Measurements from ENCODE around the gene ANKS1B.

Gene ANKS1B

DNA sequence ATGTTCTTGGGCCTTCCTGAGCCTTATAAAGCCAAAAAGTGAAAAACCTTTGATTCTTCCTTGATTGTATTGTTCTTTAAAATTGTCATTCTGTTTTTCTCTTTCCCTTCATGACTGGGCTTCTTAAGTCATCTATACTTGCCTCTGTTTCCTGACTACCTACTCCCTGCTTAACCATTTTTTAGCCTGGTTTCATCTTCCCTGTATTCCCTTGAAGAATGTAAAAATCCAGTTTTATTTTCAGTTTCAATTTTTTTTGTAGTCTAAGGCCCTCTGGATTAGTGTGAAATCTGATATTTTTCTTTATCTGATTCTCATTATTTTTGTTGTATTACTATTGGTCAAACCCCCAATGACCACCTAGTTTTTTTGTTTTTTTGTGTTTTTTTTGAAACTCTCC is 1293.4 kb downstream of the ANKS1B start:
- DNase-seq: no peak

DNA sequence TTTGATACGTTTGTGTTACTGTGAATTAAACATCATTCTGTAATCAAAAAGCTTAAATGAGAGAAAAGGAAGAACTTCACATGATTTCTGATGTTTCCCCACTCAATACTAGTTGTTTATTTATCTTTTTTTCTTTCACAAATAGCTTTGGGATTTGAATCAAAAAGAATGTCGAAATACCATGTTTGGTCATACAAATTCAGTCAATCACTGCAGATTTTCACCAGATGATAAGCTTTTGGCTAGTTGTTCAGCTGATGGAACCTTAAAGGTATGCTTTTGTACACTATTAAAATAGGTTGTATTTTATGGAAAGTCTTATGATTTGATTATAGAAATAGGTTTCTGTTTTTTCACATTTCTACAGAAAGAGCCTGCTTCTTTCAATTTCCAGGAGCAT is 1298.1 kb downstream of the ANKS1B start:
- no peak for DNase-seq
